Activated CD8-positive, alpha-beta memory T cell treated with anti-CD3 and anti-CD28 coated beads for 1 hour (primary cell): Measurements from ENCODE around the gene CPEB3.
"Not testable (repeated sequence)": the region's sequence is repeated elsewhere in the genome, so short reads cannot be mapped to it uniquely, and the experiment has no call there.

Experiments
- DNase-seq, 2 donors: peaks; one replicate each; pipeline ENCODE4 v3.0.0-alpha.2; 2020; ENCODE audit warnings: low read depth in 1 of 2; ENCODE audit errors: extremely low read depth in 1 of 2

The CPEB3 gene

GRCh38 chr10:92290837-92291615 lies at the start of gene CPEB3, which contains the start of gene MARCHF5:
Gene CPEB3 (minus strand): TSS chr10:92291078. CDS start chr10:92240350, 50,728 bp downstream.
Gene MARCHF5 (plus strand): TSS chr10:92291167. CDS start chr10:92291495, 328 bp downstream.
- peak; percentile 71 to 80 for DNase-seq

GRCh38 chr10:92329927-92330326 lies 39.0 kb upstream of the CPEB3 start:
- DNase-seq: not testable (repeated sequence)

GRCh38 chr10:92328993-92329392 lies 38.1 kb upstream of the CPEB3 start:
- no peak for DNase-seq

GRCh38 chr10:92327445-92328433 lies 36.9 kb upstream of the CPEB3 start:
- DNase-seq: no peak

- no peak for DNase-seq
Measured at GRCh38 chr10:92323079-92323478, 32.2 kb upstream of the CPEB3 start.

- DNase-seq: no peak
Measured at GRCh38 chr10:92316610-92317009, 25.7 kb upstream of the CPEB3 start.

- DNase-seq: no peak
Measured at GRCh38 chr10:92313750-92314149, 22.9 kb upstream of the CPEB3 start.

GRCh38 chr10:92309272-92309671 lies 18.4 kb upstream of the CPEB3 start:
- no peak for DNase-seq

GRCh38 chr10:92305133-92306072 lies 14.5 kb upstream of the CPEB3 start:
- no peak for DNase-seq

- no peak for DNase-seq
Measured at GRCh38 chr10:92304061-92304460, 13.2 kb upstream of the CPEB3 start.

- no peak for DNase-seq
Measured at GRCh38 chr10:92303096-92303495, 12.2 kb upstream of the CPEB3 start.

- DNase-seq: no peak
Measured at GRCh38 chr10:92298487-92298886, 7.6 kb upstream of the CPEB3 start.

GRCh38 chr10:92291921-92292845 lies 1.3 kb upstream of the CPEB3 start:
- DNase-seq: no peak

- no peak for DNase-seq
Measured at GRCh38 chr10:92291616-92291865, 663 bp upstream of the CPEB3 start.

- peak in 1 of 2 donors; percentile 14 for DNase-seq
Measured at GRCh38 chr10:92290076-92290836, 622 bp downstream of the CPEB3 start.

- no peak for DNase-seq
Measured at GRCh38 chr10:92284112-92284704, 6.7 kb downstream of the CPEB3 start.

GRCh38 chr10:92278996-92279696 lies 11.7 kb downstream of the CPEB3 start:
- no peak for DNase-seq

- DNase-seq: no peak
Measured at GRCh38 chr10:92274071-92274470, 16.8 kb downstream of the CPEB3 start.
